ENCODE results near the gene COL20A1.

- TF ChIP-seq ARHGAP35 (CRISPR knock-in tag; IDR thresholded peaks at IDR 0.05; ENCODE audit: borderline replicate concordance) (no peak), ZFP36L1 (CRISPR knock-in tag; IDR thresholded peaks at IDR 0.05) (no peak), ETV5 (CRISPR knock-in tag; IDR thresholded peaks at IDR 0.05; ENCODE audit: borderline replicate concordance) (no peak), NR2C2 (CRISPR knock-in tag; IDR thresholded peaks at IDR 0.05; ENCODE audit: borderline replicate concordance) (no peak)
Observed at GRCh38 chr20:63377951-63378381, 85.0 kb downstream of the COL20A1 start.
